Endodermal cell (in vitro differentiated cells): ENCODE data around the gene PPM1G. TPM values are rescaled to one million over a fixed set of nuclear protein-coding genes. Genes with fewer than 3 reads are reported as not detected.

Source experiments
- DNase-seq: peaks from one replicate; pipeline ENCODE4 v3.0.0-alpha.2; 2017
- H3K27ac ChIP-seq: 2 replicates; pipeline ENCODE4 v1.5.1; 2013; ENCODE audit warnings: mild to moderate bottlenecking, low read depth, low read length, moderate library complexity
- H3K27me3 ChIP-seq: 2 replicates; pipeline ENCODE4 v1.6.1; 2013; ENCODE audit warnings: mild to moderate bottlenecking, low read length, moderate library complexity; ENCODE audit not compliant: insufficient read depth, control insufficient read depth, poor library complexity, severe bottlenecking
- H3K36me3 ChIP-seq: 2 replicates; pipeline ENCODE4 v1.7.0; 2013; ENCODE audit warnings: mild to moderate bottlenecking, low read length, moderate library complexity; ENCODE audit not compliant: control insufficient read depth, insufficient read depth
- H3K4me1 ChIP-seq: one replicate; pipeline ENCODE4 v1.7.0; 2013; ENCODE audit warnings: low read length; ENCODE audit not compliant: control insufficient read depth, insufficient read depth
- H3K4me3 ChIP-seq: 2 replicates; pipeline ENCODE4 v1.5.1; 2013; ENCODE audit warnings: mild to moderate bottlenecking, low read length, moderate library complexity
- H3K9ac ChIP-seq: 2 replicates; pipeline ENCODE4 v1.6.1; 2013; ENCODE audit warnings: mild to moderate bottlenecking, low read length, moderate library complexity; ENCODE audit not compliant: poor library complexity, severe bottlenecking; ENCODE audit errors: extremely low read depth
- H3K9me3 ChIP-seq: 2 replicates; pipeline ENCODE4 v1.6.1; 2013; ENCODE audit warnings: mild to moderate bottlenecking, low read length, moderate library complexity; ENCODE audit not compliant: control insufficient read depth
- H3K27ac Mint-ChIP-seq: 2 replicates; pipeline ENCODE4 v1.8.0; 2020; ENCODE audit warnings: mixed read lengths
- H3K27me3 Mint-ChIP-seq: 2 replicates; pipeline ENCODE4 v1.8.0; 2021; ENCODE audit warnings: mild to moderate bottlenecking, mixed read lengths; ENCODE audit not compliant: insufficient read depth
- H3K36me3 Mint-ChIP-seq: 2 replicates; pipeline ENCODE4 v1.8.0; 2020; ENCODE audit warnings: low read depth, mixed read lengths
- H3K4me1 Mint-ChIP-seq: 2 replicates; pipeline ENCODE4 v1.8.0; 2020; ENCODE audit warnings: mixed read lengths
- H3K4me3 Mint-ChIP-seq: 2 replicates; pipeline ENCODE4 v1.8.0; 2020; ENCODE audit warnings: mild to moderate bottlenecking, moderate library complexity, mixed read lengths
- H3K9me3 Mint-ChIP-seq: 2 replicates; pipeline ENCODE4 v1.8.0; 2020; ENCODE audit warnings: mild to moderate bottlenecking, mixed read lengths
- WGBS, 2 experiments: methylation state at CpG; one replicate each; pipeline versions ENCODE4 v1.1.5 to v1.1.7; 2013; ENCODE audit warnings: missing lambda C conversion rate in 2 of 2, mixed read lengths in 1 of 2; ENCODE audit not compliant: insufficient coverage in 1 of 2, insufficient read length in 1 of 2; 5-methylcytosine and 5-hydroxymethylcytosine counted together
- total RNA-seq, 2 donors: library from RNA; stranded (reverse); fragmentation: NEBNext Ultra II Directional in 1 of 2; extraction: Animal tissue kit (Norgen Biotek cat#: 25700) in 1 of 2; gene quantifications; 2 replicates in 1 of 2; 3 replicates in 1 of 2; pipeline ENCODE4 v1.2.1, GENCODE V29; 2021
- TF ChIP-seq, protein P1 (sequence below): fragments of 200-600 bp; sonication (generic); conservative IDR thresholded peaks from 2 replicates; pipeline ENCODE4 v1.5.0; 2021; ENCODE audit warnings: antibody characterized with exemption, mild to moderate bottlenecking

Gene PPM1G
- total RNA-seq, 2 donors from 2014 or later: 124 to 125 TPM

GRCh38 chr2:27393225-27393624 is 16.2 kb downstream of the PPM1G start:
- H3K4me1 ChIP-seq: no peaks in the 10 kb centered on the region
- no peak overlapping the region for H3K9ac ChIP-seq
- 96 to 97% methylated on average over 21 to 33 of the region's 33 CpGs for WGBS, 2 experiments
- no peaks in the 10 kb centered on the region for H3K9me3 ChIP-seq
- no peak for DNase-seq
- peaks cover 2% of the 10 kb centered on the region for H3K4me1 Mint-ChIP-seq
- no peak overlapping the region for H3K27ac Mint-ChIP-seq
- no peaks in the 10 kb centered on the region for H3K27me3 ChIP-seq
- no peaks in the 10 kb centered on the region for H3K27me3 Mint-ChIP-seq
- peaks cover 20% of the 10 kb centered on the region for H3K36me3 ChIP-seq
- no peaks in the 10 kb centered on the region for H3K9me3 Mint-ChIP-seq
- H3K4me3 ChIP-seq: no peak overlapping the region
- H3K36me3 Mint-ChIP-seq: peaks cover 31% of the 10 kb centered on the region
- TF ChIP-seq, protein P1, sequence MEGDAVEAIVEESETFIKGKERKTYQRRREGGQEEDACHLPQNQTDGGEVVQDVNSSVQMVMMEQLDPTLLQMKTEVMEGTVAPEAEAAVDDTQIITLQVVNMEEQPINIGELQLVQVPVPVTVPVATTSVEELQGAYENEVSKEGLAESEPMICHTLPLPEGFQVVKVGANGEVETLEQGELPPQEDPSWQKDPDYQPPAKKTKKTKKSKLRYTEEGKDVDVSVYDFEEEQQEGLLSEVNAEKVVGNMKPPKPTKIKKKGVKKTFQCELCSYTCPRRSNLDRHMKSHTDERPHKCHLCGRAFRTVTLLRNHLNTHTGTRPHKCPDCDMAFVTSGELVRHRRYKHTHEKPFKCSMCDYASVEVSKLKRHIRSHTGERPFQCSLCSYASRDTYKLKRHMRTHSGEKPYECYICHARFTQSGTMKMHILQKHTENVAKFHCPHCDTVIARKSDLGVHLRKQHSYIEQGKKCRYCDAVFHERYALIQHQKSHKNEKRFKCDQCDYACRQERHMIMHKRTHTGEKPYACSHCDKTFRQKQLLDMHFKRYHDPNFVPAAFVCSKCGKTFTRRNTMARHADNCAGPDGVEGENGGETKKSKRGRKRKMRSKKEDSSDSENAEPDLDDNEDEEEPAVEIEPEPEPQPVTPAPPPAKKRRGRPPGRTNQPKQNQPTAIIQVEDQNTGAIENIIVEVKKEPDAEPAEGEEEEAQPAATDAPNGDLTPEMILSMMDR: no peak
- H3K27ac ChIP-seq: no peak overlapping the region
- no peak overlapping the region for H3K4me3 Mint-ChIP-seq

DNA sequence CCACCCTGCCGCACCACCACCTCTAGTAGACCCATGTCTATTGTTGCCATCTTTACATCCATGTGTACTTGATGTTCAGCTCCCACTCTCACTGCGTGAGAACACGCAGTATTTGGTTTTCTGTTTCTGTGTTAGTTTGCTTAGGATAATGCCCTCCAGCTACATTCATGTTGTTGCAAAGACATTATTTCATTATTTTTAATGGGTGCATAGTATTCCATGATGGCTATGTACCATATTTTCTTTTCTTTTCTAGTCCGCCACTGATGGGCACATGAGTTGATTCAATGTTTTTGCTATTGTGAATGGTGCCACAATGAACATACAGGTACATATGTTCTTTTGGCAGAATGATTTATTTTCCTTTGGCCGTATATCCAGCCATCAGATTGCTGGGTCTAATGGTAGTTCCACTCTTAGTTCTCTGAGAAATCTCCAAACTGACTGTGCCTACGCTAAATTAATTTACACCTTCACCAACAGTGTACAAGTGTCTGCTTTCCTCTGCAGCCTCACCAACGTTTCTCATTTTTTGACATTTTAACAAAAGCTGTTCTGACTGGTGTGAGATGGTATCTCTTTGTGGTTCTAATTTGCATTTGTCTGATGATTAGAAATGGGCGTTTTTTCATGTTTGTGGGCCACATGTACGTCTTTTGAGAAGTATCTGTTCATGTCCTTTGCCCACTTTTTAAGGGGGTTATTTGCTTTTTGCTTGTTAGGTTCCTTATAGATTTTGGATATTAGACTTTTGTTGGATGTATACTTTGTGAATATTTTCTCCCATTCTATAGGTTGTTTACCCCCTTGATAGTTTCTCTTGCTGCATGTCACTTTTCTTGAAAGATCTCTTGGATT is 18.3 kb downstream of the PPM1G start:
- TF ChIP-seq, protein P1: no peak
- H3K9me3 Mint-ChIP-seq: no peaks in the 10 kb centered on the region
- Histone ChIP-seq H3K9me3 (no peaks in the 10 kb centered on the region), H3K36me3 (peaks cover 25% of the 10 kb centered on the region), H3K4me3 (no peak overlapping the region), H3K27me3 (no peaks in the 10 kb centered on the region), H3K9ac (no peak overlapping the region), H3K4me1 (no peaks in the 10 kb centered on the region), H3K27ac (no peak overlapping the region)
- H3K4me3 Mint-ChIP-seq: no peak overlapping the region
- no peak for DNase-seq
- peaks cover 42% of the 10 kb centered on the region for H3K36me3 Mint-ChIP-seq
- WGBS, 2 experiments: 90 to 95% methylated on average over 1 to 9 of the region's 9 CpGs
- no peak overlapping the region for H3K27ac Mint-ChIP-seq
- no peaks in the 10 kb centered on the region for H3K27me3 Mint-ChIP-seq
- no peaks in the 10 kb centered on the region for H3K4me1 Mint-ChIP-seq

DNA sequence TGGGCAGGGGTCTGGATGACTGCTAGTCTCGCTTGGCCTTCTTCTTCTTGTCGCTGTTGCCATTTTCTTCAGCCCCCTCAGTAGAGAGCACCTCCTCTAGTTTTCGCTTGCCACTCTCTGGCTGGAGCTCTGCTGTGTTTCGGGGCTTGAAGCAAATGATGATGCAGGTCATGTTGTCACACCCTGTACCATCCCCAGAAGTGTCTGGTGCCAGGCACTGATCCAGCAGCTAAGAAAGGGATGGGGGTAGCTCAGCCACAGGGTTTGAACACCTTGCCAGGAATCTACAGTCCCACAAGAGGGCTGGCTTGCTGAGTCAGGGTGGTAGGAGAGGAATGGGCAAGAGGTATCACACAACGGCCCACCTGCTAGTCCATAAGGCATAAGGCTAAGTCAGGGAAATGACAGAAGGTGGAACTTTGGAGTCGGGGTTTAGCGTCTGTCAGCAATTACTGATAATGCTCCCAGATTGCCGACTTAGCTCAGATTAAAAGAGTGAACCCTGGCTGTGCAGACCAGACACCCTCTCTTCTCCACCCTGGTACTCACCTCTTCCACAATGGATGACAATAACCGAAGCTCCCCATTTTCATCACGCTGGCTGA is 27.7 kb downstream of the PPM1G start:
- 94 to 97% methylated on average over 10 of the region's 10 CpGs for WGBS, 2 experiments
- Mint-ChIP-seq H3K27ac (peak overlapping the region; percentile 97), H3K36me3 (peaks cover 57% of the 10 kb centered on the region), H3K9me3 (no peaks in the 10 kb centered on the region), H3K4me1 (peaks cover 19% of the 10 kb centered on the region), H3K27me3 (no peaks in the 10 kb centered on the region), H3K4me3 (peak overlapping the region; percentile 92)
- H3K9ac ChIP-seq: no peak overlapping the region
- peaks cover 4% of the 10 kb centered on the region for H3K4me1 ChIP-seq
- no peaks in the 10 kb centered on the region for H3K27me3 ChIP-seq
- H3K9me3 ChIP-seq: no peaks in the 10 kb centered on the region
- H3K27ac ChIP-seq: peak overlapping the region; percentile 96
- peak; percentile 52 for DNase-seq
- peaks cover 78% of the 10 kb centered on the region for H3K36me3 ChIP-seq
- H3K4me3 ChIP-seq: no peak overlapping the region
- TF ChIP-seq, protein P1: no peak
